Natural killer cell (primary cell): ENCODE results near the gene EGFLAM. TPM values are rescaled to one million over a fixed set of nuclear protein-coding genes. Genes with fewer than 3 reads are reported as not detected.

Experiments used
- ATAC-seq, 3 donors: fragments of 150-1000 bp in 2 of 3; fragments of 200-7000 bp in 1 of 3; cut with Tn5 transposase; 1 replicate in 1 of 3; 2 replicates in 2 of 3; pipeline ENCODE4 v1.10.0; 2021; ENCODE audit warnings: mild to moderate bottlenecking in 2 of 3, moderate library complexity in 2 of 3
- DNase-seq, 2 donors: peaks; one replicate each; pipeline versions ENCODE4 v3.0.0 to v3.0.0-alpha.2; 2013 to 2021; ENCODE audit warnings: mixed read lengths in 1 of 2
- H3K27ac ChIP-seq: one replicate; pipeline ENCODE4 v1.5.1; 2013; ENCODE audit warnings: mild to moderate bottlenecking, low read length
- H3K27me3 ChIP-seq: one replicate; pipeline ENCODE4 v1.6.1; 2013; ENCODE audit warnings: low read length; ENCODE audit not compliant: control insufficient read depth, insufficient read depth
- H3K36me3 ChIP-seq: one replicate; pipeline ENCODE4 v1.6.1; 2013; ENCODE audit warnings: low read length; ENCODE audit not compliant: control insufficient read depth, insufficient read depth
- H3K4me1 ChIP-seq: one replicate; pipeline ENCODE4 v1.6.1; 2013; ENCODE audit warnings: low read length; ENCODE audit not compliant: control insufficient read depth, insufficient read depth
- H3K4me3 ChIP-seq: one replicate; pipeline ENCODE4 v1.5.1; 2013; ENCODE audit warnings: low read length
- H3K9me3 ChIP-seq: one replicate; pipeline ENCODE4 v1.6.1; 2013; ENCODE audit warnings: low read length; ENCODE audit not compliant: control insufficient read depth, insufficient read depth
- H3K27ac Mint-ChIP-seq, 2 donors: one replicate each; pipeline ENCODE4 v1.8.0; 2022; ENCODE audit warnings: mild to moderate bottlenecking in 2 of 2, mixed read lengths in 2 of 2, moderate library complexity in 1 of 2
- H3K27me3 Mint-ChIP-seq, 2 donors: one replicate each; pipeline ENCODE4 v1.8.0; 2022; ENCODE audit warnings: low read depth in 2 of 2, mixed read lengths in 2 of 2
- H3K36me3 Mint-ChIP-seq: one replicate; pipeline ENCODE4 v1.8.0; 2022; ENCODE audit warnings: mixed read lengths
- H3K4me1 Mint-ChIP-seq, 2 donors: one replicate each; pipeline ENCODE4 v1.8.0; 2022; ENCODE audit warnings: mixed read lengths in 2 of 2
- H3K4me3 Mint-ChIP-seq: one replicate; pipeline ENCODE4 v1.8.0; 2022; ENCODE audit warnings: mild to moderate bottlenecking, moderate library complexity, mixed read lengths
- H3K9me3 Mint-ChIP-seq, 2 donors: one replicate each; pipeline ENCODE4 v1.8.0; 2022; ENCODE audit warnings: mixed read lengths in 2 of 2
- CTCF ChIP-seq: fragments of 200-600 bp; IDR thresholded peaks from one replicate; pipeline ENCODE4 v1.8.0; 2022; ENCODE audit warnings: antibody characterized with exemption
- WGBS: methylation state at CpG from one replicate; pipeline ENCODE4 v1.1.7; 2013; ENCODE audit warnings: missing lambda C conversion rate; ENCODE audit not compliant: insufficient coverage; 5-methylcytosine and 5-hydroxymethylcytosine counted together
- intact Hi-C: fragments of 100-400 bp; cut with micrococcal nuclease; formaldehyde crosslinking; loops from one replicate; pipeline ENCODE4 v1.14.2; 2022
- total RNA-seq, 4 donors: library from RNA; stranded (reverse); fragments of 120-200 nt in 1 of 4; gene quantifications; one replicate each; pipeline versions ENCODE4 v1.2.3 to v1.2.4, GENCODE V29; 2013 to 2022

The EGFLAM gene
- total RNA-seq, 3 donors from 2014 or later (not counting 1 experiment from before 2014, with no cell fraction given) = not detected

DNA sequence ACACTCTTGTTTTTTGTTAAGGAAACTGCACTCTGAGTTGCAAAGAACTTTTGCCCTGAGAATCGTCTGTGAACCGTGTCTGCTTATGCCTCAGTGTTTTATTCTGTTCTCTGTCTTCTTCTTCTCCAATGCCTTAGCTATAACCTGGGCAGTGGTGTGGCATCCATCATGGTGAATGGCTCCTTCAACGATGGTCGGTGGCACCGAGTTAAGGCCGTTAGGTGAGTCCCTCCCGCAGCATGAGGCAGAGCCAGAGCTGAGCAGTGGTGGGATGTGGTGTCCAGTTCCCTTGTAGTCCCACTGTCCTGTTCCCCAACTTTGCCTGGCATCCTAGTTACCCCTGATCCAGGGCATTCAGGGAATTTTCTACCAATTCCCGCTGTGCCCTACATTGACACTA is 199.8 kb downstream of the EGFLAM start:
- H3K27ac Mint-ChIP-seq = no peak overlapping the region
- no peaks in the 10 kb centered on the region for H3K9me3 Mint-ChIP-seq
- 93% methylated on average over 8 of the region's 8 CpGs for WGBS
- Histone ChIP-seq H3K36me3 (no peaks in the 10 kb centered on the region), H3K4me3 (no peak overlapping the region), H3K27me3 (peaks cover 62% of the 10 kb centered on the region), H3K4me1 (peaks cover 40% of the 10 kb centered on the region), H3K27ac (no peak overlapping the region), H3K9me3 (no peaks in the 10 kb centered on the region)
- peaks cover 28 to 56% of the 10 kb centered on the region in 2 donors for H3K27me3 Mint-ChIP-seq
- DNase-seq (no peak), ATAC-seq (no peak)
- H3K4me3 Mint-ChIP-seq = no peak overlapping the region
- no peak for TF ChIP-seq CTCF
- peaks cover 35 to 38% of the 10 kb centered on the region in 2 donors for H3K4me1 Mint-ChIP-seq
- H3K36me3 Mint-ChIP-seq = no peaks in the 10 kb centered on the region
- intact Hi-C loops = no loop called here

GRCh38 chr5:38462976-38463633 is 204.7 kb downstream of the EGFLAM start:
- Histone ChIP-seq H3K9me3 (no peaks in the 10 kb centered on the region), H3K27ac (no peak overlapping the region), H3K4me1 (peaks cover 7% of the 10 kb centered on the region), H3K36me3 (no peaks in the 10 kb centered on the region), H3K4me3 (no peak overlapping the region), H3K27me3 (peaks cover 50% of the 10 kb centered on the region)
- no peak overlapping the region for H3K27ac Mint-ChIP-seq
- TF ChIP-seq CTCF = no peak
- ATAC-seq = no peak
- intact Hi-C loops = no loop called here
- WGBS = 67% methylated on average over 5 of the region's 7 CpGs
- H3K27me3 Mint-ChIP-seq = peaks cover 28 to 36% of the 10 kb centered on the region in 2 donors
- H3K4me1 Mint-ChIP-seq = peaks cover 6 to 7% of the 10 kb centered on the region in 2 donors
- no peaks in the 10 kb centered on the region for H3K36me3 Mint-ChIP-seq
- DNase-seq = no peak
- no peak overlapping the region for H3K4me3 Mint-ChIP-seq
- no peaks in the 10 kb centered on the region for H3K9me3 Mint-ChIP-seq

DNA sequence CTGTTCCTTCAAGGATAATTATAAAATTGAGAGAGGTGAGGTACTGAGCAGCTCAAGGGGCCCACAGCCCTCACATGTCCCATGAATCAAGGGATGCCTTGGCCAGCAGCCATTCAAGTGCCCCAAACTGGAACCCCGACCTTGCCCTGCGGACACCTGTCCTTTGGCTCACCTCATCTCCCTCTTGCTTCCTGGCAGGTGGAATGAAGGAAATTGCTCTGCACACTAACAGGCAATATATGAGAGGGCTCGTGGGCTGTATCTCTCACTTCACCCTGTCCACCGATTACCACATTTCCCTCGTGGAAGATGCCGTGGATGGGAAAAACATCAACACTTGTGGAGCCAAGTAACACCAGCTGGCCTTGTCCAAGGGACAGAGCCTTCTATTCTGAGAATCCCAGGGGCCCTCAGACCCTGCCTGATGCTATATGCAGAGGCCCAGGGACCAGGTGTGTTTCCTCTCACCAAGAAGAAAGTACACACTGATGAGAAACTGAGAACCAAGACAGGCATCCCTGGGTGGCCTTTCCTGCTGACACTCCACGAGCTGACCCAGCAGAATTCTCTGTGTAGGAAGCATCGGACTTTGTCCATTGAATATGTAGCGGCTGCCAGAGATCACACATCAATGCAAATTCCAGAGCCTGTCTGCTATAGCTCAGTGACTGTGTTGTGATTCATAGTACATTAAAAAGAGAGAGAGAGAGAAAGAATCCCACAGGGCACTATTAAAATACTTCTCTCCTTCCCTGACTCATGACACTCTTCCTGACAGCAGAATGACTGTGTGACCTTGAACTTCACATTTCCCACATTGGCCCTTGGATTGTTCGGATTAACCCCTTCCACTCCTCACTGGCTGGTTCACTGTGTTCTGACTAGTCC is 205.5 kb downstream of the EGFLAM start:
- H3K27ac ChIP-seq = no peak overlapping the region
- H3K4me1 ChIP-seq = peaks cover 7% of the 10 kb centered on the region
- no peaks in the 10 kb centered on the region for H3K9me3 ChIP-seq
- no peak for ATAC-seq
- Mint-ChIP-seq H3K27ac (no peak overlapping the region), H3K9me3 (no peaks in the 10 kb centered on the region), H3K4me3 (no peak overlapping the region), H3K36me3 (no peaks in the 10 kb centered on the region), H3K4me1 (peaks cover 6 to 7% of the 10 kb centered on the region in 2 donors), H3K27me3 (peaks cover 27 to 43% of the 10 kb centered on the region in 2 donors)
- H3K36me3 ChIP-seq = no peaks in the 10 kb centered on the region
- TF ChIP-seq CTCF = no peak
- intact Hi-C loops = no loop called here
- peaks cover 49% of the 10 kb centered on the region for H3K27me3 ChIP-seq
- WGBS = 80% methylated on average over 9 of the region's 10 CpGs
- DNase-seq = no peak
- no peak overlapping the region for H3K4me3 ChIP-seq
